HEK293 (cell line): Measurements from ENCODE around the gene NPHP4.

Source experiments
- CTCF ChIA-PET: fragments of 350-600 bp; formaldehyde crosslinking; extraction: SDS; loops from one replicate; lab custom pipeline; 2021; ENCODE audit warnings: antibody characterized with exemption; lab: Yijun Ruan, JAX
- POLR2A ChIA-PET: fragments of 300-600 bp; formaldehyde crosslinking; extraction: SDS; loops from one replicate; lab custom pipeline; 2020; ENCODE audit warnings: antibody characterized with exemption, inconsistent platforms; lab: Yijun Ruan, JAX
- H3K27ac ChIP-seq: fragments of 200-500 bp; sonication (Bioruptor generic); 2 replicates; pipeline ENCODE4 v1.5.1; 2014; ENCODE audit warnings: low read depth, low read length, control low read depth, inconsistent platforms; ENCODE audit errors: extremely low read depth
- H3K36me3 ChIP-seq, 2 experiments: fragments of 200-500 bp in 1 of 2; sonication (Bioruptor generic) in 1 of 2; 1 replicate in 1 of 2; 2 replicates in 1 of 2; pipeline ENCODE4 v1.5.1; 2014 to 2017; ENCODE audit warnings: inconsistent platforms in 2 of 2, low read length in 2 of 2; ENCODE audit not compliant: control insufficient read depth in 2 of 2, insufficient read depth in 1 of 2
- H3K4me1 ChIP-seq: fragments of 200-500 bp; sonication (Bioruptor generic); 2 replicates; pipeline ENCODE4 v1.5.1; 2014; ENCODE audit warnings: mild to moderate bottlenecking, low read length, inconsistent platforms; ENCODE audit not compliant: control insufficient read depth, insufficient read depth
- H3K4me3 ChIP-seq: 2 replicates; pipeline ENCODE4 v1.5.1; 2011; ENCODE audit warnings: low read depth, mild to moderate bottlenecking, control low read depth, low read length, moderate library complexity
- H3K9me3 ChIP-seq: fragments of 200-500 bp; sonication (Bioruptor generic); 2 replicates; pipeline ENCODE4 v1.5.1; 2014; ENCODE audit warnings: low read depth, low read length, inconsistent platforms; ENCODE audit not compliant: control insufficient read depth, insufficient read depth
- EGR2 ChIP-seq: fragments of 450-650 bp; formaldehyde crosslinking; IDR thresholded peaks from 2 replicates; pipeline ENCODE4 v1.5.1; 2016; ENCODE audit warnings: low read depth, missing biosample characterization, missing genetic modification characterization
- SALL2 ChIP-seq: fragments of 450-650 bp; formaldehyde crosslinking; IDR thresholded peaks from 2 replicates; pipeline ENCODE4 v1.5.0; 2017; ENCODE audit warnings: missing biosample characterization, mild to moderate bottlenecking, missing genetic modification characterization, borderline replicate concordance
- SETDB1 ChIP-seq: IDR thresholded peaks from one replicate; pipeline ENCODE4 v1.6.1; 2017; ENCODE audit warnings: mild to moderate bottlenecking, low read length, moderate library complexity, mixed read lengths; ENCODE audit not compliant: insufficient read length
- YY2 ChIP-seq: fragments of 450-650 bp; formaldehyde crosslinking; IDR thresholded peaks from 2 replicates; pipeline ENCODE4 v1.5.1; 2016; ENCODE audit warnings: missing biosample characterization, missing genetic modification characterization
- ZFHX2 ChIP-seq: fragments of 450-650 bp; formaldehyde crosslinking; conservative IDR thresholded peaks from 2 replicates; pipeline ENCODE4 v1.5.1; 2016; ENCODE audit warnings: missing biosample characterization, missing genetic modification characterization
- ZFP41 ChIP-seq: fragments of 450-650 bp; formaldehyde crosslinking; IDR thresholded peaks from 2 replicates; pipeline ENCODE4 v1.5.1; 2016; ENCODE audit warnings: missing biosample characterization, missing genetic modification characterization, borderline replicate concordance
- ZNF148 ChIP-seq: fragments of 450-650 bp; formaldehyde crosslinking; IDR thresholded peaks from 2 replicates; pipeline ENCODE4 v1.5.0; 2017; ENCODE audit warnings: missing biosample characterization, missing genetic modification characterization, borderline replicate concordance
- ZNF157 ChIP-seq: fragments of 450-650 bp; formaldehyde crosslinking; IDR thresholded peaks from 2 replicates; pipeline ENCODE4 v1.5.1; 2016; ENCODE audit warnings: missing biosample characterization, missing genetic modification characterization
- ZNF19 ChIP-seq: fragments of 450-650 bp; formaldehyde crosslinking; IDR thresholded peaks from 2 replicates; pipeline ENCODE4; 2016; ENCODE audit warnings: missing biosample characterization, missing genetic modification characterization, low read depth
- ZNF23 ChIP-seq: fragments of 450-650 bp; formaldehyde crosslinking; IDR thresholded peaks from 2 replicates; pipeline ENCODE4 v1.5.1; 2016; ENCODE audit warnings: missing biosample characterization, missing genetic modification characterization, borderline replicate concordance
- ZNF366 ChIP-seq: fragments of 450-650 bp; formaldehyde crosslinking; conservative IDR thresholded peaks from 2 replicates; pipeline ENCODE4 v1.5.1; 2016; ENCODE audit warnings: missing biosample characterization, missing genetic modification characterization
- ZNF544 ChIP-seq: fragments of 450-650 bp; formaldehyde crosslinking; IDR thresholded peaks from 2 replicates; pipeline ENCODE4 v1.5.0; 2017; ENCODE audit warnings: missing biosample characterization, missing genetic modification characterization
- ZNF560 ChIP-seq: fragments of 450-650 bp; formaldehyde crosslinking; IDR thresholded peaks from 2 replicates; pipeline ENCODE4 v1.5.1; 2017; ENCODE audit warnings: missing biosample characterization, missing genetic modification characterization, borderline replicate concordance
- TF ChIP-seq, protein P1 (sequence below): fragments of 450-650 bp; formaldehyde crosslinking; IDR thresholded peaks from 2 replicates; pipeline ENCODE4 v1.5.1; 2016; ENCODE audit warnings: missing biosample characterization, missing genetic modification characterization

The NPHP4 gene

GRCh38 chr1:5988596-5989285, 3.5 kb downstream of the NPHP4 start (continued):
- no peak for TF ChIP-seq ZNF148 (tag by site-specific recombination)
- TF ChIP-seq, all 188 proteins: peak for 2

- Histone ChIP-seq H3K9me3 (no peaks in the 10 kb centered on the region), H3K27ac (no peak overlapping the region), H3K4me3 (no peak overlapping the region), H3K4me1 (no peaks in the 10 kb centered on the region), H3K36me3 (peaks cover 0 to 45% of the 10 kb centered on the region in 2 experiments; a peak in 1 of 3 replicates)
- CTCF ChIA-PET, result no interaction called here
- TF ChIP-seq, protein P1, sequence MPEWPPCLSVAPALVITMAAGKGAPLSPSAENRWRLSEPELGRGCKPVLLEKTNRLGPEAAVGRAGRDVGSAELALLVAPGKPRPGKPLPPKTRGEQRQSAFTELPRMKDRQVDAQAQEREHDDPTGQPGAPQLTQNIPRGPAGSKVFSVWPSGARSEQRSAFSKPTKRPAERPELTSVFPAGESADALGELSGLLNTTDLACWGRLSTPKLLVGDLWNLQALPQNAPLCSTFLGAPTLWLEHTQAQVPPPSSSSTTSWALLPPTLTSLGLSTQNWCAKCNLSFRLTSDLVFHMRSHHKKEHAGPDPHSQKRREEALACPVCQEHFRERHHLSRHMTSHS, result no peak
- TF ChIP-seq SETDB1 (no peak), ZNF23 (tag by site-specific recombination) (no peak), ZNF19 (no peak), YY2 (tag by site-specific recombination) (no peak), ZNF560 (tag by site-specific recombination) (no peak), SALL2 (tag by site-specific recombination) (no peak), ZNF544 (tag by site-specific recombination) (no peak), ZNF366 (no peak)
- POLR2A ChIA-PET, result no interaction called here
These were observed 6.2 kb downstream of the NPHP4 start for GRCh38 chr1:5986018-5986417.

GRCh38 chr1:5985250-5985649, 7.0 kb downstream of the NPHP4 start:
- TF ChIP-seq EGR2 (0 out of 2 replicates have a peak, but pooled peaks have one; percentile 8), ZNF157 (tag by site-specific recombination) (no peak), ZFP41 (tag by site-specific recombination) (no peak), ZFHX2 (tag by site-specific recombination) (peak; percentile 39)
- TF ChIP-seq, protein P1, result no peak
- TF ChIP-seq, all 188 proteins: peak for 2
- POLR2A ChIA-PET, result no interaction called here
- Histone ChIP-seq H3K9me3 (no peaks in the 10 kb centered on the region), H3K4me3 (no peak overlapping the region), H3K36me3 (peaks cover 0 to 45% of the 10 kb centered on the region in 2 experiments; a peak in 1 of 3 replicates), H3K4me1 (no peaks in the 10 kb centered on the region; the same call in 1 of the 2 replicates), H3K27ac (no peak overlapping the region)
- CTCF ChIA-PET, result interaction anchor here (1.2 kb wide), 1 partner anchor 11 kb away, joined by 4 read pairs; no protein-coding TSS in a partner anchor
